PC-9 (cell line): Measurements from ENCODE around the gene NT5DC1.

ENCODE experiments used
- CTCF ChIP-seq: fragments of 200-600 bp; sonication (generic); conservative IDR thresholded peaks from 2 replicates; pipeline ENCODE4 v1.6.1; 2017; ENCODE audit warnings: mixed run types, antibody characterized with exemption, mild to moderate bottlenecking, moderate library complexity
- EZH2 ChIP-seq: fragments of 200-600 bp; sonication (generic); IDR thresholded peaks from 2 replicates; pipeline ENCODE4 v1.8.0; 2017; ENCODE audit warnings: antibody characterized with exemption, low read depth

- no peak for TF ChIP-seq CTCF
- TF ChIP-seq EZH2, result no peak
Measured at GRCh38 chr6:116239256-116239655, 138.6 kb downstream of the NT5DC1 start.
